Stimulated activated CD4-positive, alpha-beta T cell treated with anti-CD3 and anti-CD28 coated beads, TNF-alpha, amount 100 ng/mL, for 48 hours (primary cell): Measurements from ENCODE around the gene PARM1.

Experiments used
- DNase-seq, 3 donors: peaks; one replicate each; pipeline ENCODE4 v3.0.0-alpha.2; 2020; ENCODE audit warnings: low read depth in 3 of 3

Gene PARM1

DNA sequence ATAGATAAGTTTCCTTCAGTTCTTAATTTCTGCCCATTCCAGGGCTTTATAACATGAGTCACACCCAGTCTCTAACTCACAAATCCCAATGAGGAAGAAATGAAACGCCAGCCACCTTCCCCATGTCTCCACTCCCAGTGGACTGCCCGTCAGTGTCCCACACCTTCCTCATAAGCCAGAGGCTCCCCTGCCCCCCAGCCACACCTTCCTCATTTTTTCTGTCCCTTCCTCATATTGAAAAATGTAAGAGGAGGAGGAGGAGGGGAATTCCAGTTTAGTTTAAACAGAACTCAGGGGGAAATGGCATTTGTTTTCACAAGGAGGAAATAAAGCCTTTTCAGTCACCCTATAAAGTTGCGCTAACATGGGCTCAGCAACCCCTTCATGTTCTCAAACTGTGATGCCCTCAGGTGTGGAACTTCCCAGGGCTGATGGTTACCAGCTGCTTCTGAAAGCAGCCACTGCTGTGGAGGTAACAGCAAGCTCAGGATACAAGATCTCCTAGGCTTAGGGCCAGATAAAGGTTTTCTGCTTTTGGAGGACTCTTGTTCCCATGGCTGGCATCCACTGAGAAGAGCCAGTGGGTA lies 97.8 kb downstream of the PARM1 start:
- DNase-seq, result no peak

DNA sequence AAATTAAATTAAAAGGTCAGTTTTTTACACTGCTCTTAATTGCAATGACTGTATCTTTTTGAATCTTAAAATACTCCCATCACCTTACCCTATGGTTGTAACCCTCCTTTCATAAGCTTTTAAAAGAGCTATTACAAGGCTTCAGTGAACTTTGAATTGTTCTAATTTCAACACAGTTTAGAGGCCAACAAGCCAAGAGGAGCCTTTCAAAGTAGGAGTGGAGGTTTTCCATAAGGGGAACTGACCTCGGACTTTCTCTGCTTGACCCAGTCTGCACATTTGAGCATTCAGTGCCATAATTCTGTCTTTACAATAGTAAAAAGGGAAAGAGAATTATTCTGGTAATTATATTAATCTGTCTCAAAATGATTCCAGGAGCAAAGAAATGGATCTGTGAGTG lies 98.9 kb downstream of the PARM1 start:
- DNase-seq, result no peak

DNA sequence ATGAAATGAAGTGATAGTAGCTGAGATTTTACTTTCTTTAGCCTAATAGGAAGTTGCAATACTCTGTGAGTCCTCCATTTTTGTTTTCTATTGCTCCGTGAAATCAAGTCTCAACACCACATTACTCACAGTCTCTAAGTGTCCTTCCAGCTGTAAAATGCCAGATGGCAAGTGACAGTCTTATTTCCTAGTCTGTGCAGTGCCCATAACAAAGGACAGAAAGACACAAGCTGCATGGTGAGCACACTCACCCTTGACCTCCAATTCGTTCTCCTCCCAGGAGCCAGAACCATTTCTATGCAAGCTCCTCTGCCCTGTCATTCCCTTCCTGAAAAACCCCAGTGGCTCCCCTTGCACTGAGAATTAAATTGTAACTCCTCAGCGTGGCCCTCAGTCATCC lies 101.6 kb downstream of the PARM1 start:
- no peak for DNase-seq

DNA sequence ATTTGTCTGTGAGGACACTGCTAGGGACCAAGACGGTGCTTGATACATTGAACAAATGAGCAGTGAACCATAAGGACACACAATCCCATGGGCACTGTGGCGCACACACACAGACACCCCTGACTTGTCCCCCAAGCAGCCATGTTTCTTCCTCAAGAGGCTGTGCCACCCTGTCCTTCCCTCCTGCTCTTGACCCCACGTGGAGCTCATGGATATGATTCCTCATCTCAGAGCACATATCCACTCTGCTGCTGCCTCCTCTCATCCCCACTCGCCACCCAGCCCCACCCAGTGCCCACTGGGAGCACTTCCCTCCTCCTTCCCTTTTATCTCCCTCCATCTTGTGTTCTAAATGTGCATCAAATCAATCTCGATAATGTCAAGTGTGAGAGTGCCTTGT lies 102.4 kb downstream of the PARM1 start:
- no peak for DNase-seq

DNA sequence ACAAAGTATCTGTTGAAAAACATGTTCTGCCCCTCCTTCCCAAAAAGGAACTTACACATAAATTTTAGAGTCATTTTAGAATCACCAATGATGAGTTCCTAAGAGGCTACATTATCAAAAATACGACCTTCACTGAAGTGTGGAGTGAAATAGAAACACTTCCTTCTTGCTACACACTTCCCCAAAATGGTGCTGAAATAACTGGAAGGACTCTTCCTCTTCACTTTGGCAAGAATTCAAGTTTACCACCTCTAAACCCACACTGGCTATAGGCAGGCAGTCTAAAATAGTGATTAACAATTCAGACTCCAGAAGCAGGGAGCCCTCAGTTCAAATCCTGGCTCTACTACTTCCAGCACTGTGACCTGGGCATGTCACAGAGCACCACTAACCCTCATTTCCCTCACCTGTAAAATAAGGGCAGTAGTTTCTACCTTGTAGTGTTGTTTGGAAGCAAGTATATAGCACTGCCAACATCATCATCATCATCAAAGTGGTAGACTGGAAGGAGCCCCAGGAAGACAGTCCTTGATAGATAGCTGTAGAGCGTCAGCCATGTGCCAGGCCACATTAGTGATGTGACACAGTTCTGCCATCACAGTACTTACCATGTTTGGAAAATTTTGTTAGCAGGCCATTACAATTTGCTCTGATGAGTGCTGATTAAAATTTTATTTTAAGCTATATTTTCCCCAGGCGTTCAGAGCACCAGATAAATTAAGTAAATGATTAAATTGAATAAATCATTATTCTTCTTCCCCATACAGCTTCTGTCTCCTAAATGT lies 103.3 kb downstream of the PARM1 start:
- DNase-seq, result no peak

DNA sequence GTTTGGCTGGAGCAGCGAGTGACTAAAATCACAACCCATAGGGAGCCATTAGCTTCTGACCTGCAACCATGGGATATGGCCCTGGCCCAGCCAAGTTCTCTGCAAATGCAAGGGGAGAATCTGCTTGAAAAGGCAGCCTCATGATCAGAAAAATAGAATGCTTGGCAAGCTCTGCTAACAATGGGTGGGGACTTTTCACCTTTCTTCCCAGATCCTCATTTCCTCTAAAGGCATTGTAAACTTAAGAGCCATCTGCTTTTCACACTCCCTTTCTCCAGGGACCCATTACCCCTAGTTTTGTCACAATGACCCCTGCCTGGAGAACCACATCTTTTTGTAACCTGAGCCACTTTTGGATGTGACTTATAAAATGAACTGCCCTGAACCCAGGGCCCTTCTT lies 104.3 kb downstream of the PARM1 start:
- no peak for DNase-seq

DNA sequence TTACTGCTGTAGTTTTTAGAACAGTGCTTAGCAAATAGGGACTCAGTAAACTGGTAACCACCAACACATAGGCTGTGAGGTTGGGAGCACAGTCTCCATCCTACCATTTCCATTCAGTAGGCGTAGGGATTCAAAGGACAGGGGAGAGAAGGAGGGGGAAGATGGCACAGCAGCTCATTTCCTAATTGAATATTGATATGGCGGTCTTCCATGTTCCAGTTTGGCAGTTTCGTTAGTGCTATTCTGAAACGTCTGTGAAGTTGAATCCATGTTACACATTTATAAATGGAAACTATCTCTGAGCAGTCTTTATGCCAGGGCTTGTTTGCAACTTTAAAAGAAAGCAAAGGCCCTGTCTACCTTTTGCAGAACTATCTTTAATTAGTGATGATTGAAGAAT lies 105.5 kb downstream of the PARM1 start:
- DNase-seq, result no peak

DNA sequence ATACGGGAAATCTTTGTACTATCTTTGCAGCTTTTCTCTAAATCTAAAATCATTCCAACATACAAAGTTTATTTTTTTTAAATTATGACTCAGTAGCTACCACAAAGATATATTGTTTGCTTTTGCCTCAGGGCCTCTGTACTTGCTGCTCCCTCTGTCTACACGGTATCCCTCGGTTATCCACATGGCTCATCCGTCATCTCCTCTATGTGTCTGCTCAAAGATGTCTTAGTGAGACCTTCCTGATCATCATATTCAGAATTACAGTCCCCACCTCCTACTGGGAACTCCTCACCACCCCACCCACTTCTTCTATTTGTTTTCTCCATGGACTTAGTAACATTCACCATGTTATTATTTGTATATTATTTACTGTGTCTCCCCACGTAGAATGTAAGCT lies 107.8 kb downstream of the PARM1 start:
- DNase-seq, result no peak

DNA sequence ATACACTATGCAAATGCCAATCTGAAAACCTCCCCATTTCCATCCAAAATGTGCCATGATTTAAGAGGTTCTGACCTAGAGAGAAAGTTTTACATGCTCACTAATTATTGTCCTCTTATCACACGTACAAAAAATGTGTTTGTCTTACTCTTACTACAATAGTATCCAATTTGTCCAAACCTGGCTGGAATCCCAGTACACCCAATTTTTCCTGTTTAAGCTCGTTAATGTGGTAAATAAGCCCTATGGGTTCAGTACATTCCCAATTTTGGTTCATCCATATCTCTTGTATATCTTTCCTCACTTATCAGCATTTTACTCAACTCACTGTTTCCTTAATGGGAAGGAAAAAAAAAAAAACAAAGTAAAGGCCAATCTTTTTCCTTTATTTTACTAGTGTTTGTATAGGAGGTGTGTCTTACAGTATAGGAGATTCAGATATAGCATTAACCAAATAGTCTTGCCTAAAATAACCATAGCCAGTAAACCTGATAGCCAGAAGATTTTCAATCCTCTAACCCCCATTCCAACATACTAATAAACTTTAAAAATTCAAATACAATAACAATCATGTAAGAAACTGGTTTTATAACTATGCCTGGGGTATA lies 109.8 kb downstream of the PARM1 start:
- no peak for DNase-seq

DNA sequence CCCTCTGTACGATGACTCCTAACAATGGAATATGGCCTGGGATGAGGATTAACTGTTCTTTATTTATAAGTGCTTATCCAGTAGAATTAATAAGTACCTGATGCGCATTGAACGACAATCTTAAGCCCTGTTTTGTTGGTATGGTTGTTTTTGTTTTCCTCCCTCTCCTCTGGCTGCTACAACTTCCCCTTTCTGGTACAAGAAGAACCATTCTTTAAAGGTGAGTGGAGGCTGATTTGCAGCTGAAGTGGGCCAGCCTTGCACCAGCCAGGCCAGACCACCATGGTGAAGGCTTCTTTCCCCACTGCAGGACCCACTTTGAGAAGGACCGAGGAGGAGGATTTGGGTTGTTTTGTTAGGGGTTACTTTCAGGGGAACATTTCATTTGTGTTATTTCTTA lies 113.3 kb downstream of the PARM1 start:
- DNase-seq, result no peak

DNA sequence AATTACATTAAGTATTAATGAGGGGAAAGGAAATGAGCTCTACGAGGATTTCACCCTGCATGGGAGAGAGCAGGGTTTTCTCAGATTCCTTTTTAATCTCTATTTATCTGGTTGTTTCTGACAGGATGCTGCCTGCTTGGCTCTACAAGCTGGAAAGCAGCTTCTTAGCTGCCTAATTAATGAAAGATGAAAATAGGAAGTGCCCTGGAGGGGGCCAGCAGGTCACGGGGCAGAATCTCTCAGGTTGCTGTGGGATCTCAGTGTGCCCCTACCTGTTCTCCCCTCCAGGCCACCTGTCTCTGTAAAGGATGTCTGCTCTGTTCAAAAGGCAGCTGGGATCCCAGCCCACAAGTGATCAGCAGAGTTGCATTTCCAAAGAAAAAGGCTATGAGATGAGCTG lies 113.7 kb downstream of the PARM1 start:
- no peak for DNase-seq

DNA sequence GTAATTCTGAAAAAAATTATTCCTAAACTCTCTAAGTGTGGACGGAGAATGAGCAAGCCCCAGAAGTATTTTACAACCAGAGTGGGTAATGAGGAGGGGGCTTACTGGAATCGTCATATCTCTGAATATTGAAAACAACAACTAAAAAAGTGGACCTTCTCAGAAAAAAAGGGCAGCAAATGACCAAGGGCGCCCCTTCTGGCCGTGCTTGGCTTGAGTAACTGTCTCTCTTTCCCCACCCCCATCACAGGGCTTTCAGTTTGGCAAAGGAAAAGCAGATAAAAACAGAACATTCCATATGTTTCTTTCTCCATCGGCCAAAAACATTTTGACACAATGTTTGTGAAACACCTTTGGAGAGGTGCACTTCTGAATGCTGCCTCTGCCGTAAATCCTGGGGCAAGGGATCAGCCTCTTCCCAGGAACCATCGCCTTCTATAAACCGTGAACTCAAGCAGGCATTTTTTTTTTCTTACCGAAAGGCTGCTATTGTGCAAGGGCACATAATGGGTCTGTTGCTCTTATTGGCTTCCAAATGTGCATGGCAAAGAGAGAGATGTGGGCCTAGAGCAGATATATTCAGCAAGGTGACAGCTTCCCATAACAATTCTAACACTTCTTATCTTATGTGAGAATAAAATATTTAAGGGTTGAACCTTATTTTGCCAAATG lies 115.4 kb downstream of the PARM1 start:
- no peak for DNase-seq

DNA sequence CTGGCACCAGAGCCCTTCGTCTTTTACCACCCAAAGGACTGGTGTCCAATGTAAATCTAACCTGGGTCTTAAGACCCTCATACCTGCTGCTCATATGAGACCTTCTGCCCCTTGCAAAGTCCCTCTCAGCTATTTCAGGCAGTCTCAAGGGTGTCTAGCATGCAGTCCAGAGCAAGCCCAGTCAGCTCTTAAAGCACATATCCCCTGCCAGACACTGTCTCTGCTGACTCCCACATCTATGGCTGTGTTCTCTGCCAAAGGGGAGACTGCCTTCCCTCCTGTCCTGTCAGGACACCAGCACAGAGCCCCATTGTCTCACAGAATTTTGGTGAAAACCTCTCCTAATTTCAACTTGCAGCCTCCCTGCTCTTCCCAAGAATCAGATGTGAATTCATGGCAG lies 118.5 kb downstream of the PARM1 start:
- no peak for DNase-seq

DNA sequence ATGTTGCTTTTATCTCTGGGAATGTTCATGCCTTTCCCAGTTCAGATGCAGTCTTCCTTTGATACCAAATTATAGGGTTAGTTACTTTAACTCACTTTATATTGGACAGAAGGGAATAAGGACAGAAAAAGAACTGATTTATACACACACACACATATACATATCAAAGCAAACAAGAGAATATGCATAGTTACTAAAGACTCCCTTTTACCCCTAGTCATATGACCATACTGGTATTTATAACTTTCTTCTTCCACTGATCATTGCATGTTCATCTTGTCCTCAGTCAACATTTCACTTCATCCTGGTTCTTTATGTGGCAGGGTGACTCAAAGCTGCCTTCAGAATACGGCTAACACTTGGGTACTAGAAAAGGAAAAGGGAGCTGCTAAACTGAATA lies 120.4 kb downstream of the PARM1 start:
- no peak for DNase-seq

DNA sequence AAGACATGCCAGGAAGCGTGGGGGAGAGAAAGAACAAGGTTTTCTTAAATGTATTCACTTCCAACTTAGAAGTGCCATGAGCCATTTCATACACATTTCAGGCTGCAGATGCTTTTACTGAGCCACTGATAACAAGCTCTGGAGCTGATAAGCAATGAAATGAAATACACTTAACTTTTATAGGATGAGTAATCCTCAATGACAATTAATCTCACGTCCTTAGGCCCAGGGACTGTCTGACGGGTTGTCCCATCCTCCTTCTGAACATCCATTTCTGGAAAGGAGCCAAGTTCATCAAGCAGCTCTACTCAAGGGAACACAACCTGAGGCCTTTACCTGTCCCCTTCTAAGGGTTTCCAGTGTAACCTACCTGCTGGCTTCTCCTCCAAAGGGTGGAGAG lies 121.2 kb downstream of the PARM1 start:
- DNase-seq, result no peak

DNA sequence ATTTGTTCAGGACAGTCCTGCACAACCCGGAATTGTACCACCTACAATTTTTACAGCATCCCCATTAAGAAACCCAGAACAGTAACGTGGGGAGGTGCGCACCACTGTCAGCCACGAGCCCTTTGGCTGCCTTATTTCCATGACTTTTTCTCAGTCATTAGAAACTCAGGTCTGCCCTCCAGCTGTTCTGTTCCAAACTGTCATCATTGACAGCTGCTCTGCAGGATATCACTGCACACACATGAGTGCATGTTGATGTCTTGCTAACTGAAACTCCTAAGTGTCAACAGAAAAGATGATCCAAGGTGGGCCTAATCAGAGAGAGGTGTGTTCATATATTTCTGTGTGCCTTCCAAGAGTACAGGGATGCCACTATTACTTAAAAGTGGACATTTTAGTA lies 123.4 kb downstream of the PARM1 start:
- no peak for DNase-seq

DNA sequence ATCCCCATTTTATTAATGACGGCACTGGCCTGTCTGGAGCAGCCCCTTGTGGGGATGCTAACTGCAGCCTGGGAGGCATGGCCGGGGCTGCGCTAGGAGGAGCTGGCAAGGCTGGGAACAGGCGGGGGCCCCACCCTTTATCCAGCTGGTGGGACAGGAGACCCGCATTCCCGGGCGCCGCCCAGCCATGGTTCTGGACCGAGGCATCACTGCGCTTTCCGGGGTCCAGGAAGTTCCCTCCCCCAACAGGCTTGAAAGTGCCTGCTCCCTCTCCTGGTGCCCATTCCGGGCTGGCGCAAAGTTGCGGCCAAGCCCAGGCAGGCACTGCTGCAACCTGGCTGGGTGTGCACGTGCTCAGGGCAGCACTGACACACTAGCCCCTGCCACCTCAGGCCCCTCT lies 124.5 kb downstream of the PARM1 start:
- no peak for DNase-seq

DNA sequence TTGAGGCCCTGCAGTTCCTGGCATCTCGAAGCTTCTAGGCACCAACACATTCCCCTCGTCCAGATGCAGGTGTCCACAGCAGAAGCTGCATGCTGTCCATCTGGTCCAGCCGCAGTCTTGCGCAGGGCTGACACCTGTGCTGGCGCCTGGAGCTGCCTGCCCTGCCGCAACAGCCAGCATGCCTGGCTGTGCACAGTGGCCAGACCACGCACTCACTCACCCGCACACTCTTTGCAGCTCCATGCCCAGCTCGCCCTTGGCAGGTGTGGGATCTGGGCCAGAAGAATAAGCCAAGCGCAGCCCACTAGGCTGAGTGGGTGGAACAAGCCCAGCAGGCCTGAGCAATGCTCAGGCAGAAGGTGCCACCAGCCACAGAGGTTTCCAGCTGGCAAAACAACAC lies 125.6 kb downstream of the PARM1 start:
- no peak for DNase-seq

DNA sequence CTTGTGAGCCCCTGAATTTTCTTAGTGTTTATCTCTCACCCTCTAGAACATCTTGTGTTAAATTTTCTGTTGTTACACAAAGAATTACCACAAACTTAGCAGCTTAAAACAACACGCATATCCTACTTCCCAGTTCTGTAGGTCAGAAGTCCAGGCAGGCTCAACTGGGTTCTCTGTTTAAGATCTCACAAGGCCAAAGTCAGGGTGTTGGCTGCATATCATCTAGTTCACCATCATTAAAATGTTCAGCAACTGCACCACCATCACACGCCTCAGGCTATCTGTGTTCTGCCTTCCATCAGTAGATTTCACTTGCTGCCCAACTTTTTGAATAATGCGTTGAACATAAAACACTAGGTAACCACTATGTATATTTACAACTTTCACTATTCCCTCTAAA lies 130.5 kb downstream of the PARM1 start:
- no peak for DNase-seq

DNA sequence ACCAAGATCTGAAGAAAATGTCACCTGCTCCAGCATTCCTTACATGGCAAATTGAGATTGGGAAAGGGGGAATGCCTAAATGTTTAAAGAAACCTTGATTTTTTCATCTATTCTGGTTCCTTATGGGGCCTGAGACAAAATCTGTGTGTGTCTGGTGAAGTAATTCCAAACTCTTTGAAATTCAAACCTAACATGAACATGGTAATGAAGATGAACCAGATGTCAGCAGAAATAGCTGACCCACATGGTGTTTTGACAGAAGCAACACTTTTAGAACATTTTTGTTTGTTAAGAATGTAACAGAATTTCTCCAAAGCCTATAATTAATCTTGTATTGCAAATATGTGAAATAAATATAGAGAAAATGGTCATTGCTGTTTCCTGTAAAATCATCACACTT lies 133.0 kb downstream of the PARM1 start:
- DNase-seq, result no peak

DNA sequence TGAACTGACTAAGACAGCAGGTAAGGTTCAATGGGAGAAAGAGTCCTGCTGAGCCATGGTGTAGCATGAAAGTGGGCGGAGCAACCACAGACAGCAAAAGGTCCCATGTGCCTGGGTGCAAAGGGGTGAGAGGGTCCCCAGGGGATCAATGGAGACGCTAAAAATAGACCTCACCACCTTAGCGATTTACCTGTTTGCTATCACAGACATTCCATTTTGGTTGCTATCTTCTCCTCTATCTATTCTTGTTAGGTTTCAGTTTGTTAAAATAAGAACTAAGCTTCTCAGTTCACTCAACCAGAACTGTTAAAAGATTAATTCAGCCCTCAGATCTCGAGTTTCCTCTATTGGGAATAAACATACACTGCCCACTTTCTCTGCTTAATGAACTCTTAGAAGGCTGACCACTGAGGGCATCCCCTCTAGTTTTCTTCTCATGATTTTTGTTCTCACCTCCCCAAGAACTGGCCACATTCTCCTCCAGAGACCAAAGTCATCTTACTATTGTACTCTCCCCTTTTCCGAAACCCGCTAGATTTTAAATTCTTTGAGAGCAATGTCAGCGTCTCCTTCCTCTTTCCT lies 136.7 kb downstream of the PARM1 start:
- DNase-seq, result no peak

DNA sequence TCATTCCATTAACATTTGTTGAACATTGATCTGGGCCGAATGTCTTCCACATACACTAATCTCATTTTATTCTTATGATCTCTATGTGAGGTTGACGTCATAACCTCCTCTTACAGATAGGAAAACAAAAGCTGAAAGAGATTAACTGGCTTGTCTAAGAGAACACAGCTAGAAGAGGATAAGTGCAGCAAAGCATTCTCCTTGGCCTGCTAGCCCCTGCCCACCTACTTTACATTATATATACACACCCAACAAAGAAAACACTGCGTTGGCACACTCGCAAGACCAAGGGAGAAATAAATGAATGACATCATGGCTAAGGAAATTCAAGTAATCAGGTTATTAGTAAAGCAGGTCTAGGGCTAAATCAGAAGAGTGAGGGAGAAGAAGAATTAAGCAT lies 138.4 kb downstream of the PARM1 start:
- DNase-seq, result no peak

DNA sequence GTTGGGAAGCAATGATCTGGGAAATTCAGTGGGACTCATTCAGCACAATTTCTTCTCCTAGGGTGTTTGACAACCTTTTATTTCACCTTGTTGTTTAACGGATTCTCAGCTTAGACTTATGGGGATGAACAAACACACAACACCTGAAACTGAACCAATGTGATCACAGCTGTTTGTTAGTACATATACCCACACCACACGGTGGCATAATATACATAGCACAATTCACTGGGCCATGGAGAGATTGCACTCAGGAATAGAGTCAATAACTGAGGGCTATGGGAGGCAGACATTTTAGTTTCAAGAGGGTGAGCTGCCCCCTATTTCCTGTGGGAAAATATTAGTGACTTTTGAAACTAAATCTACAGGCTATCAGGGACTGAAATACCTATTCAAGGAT lies 148.0 kb downstream of the PARM1 start:
- DNase-seq, result no peak
